ENCODE results near the gene ADARB2. TPM values are rescaled to one million over a fixed set of nuclear protein-coding genes. Genes with fewer than 3 reads are reported as not detected.
"Not testable (repeated sequence)": the region's sequence is repeated elsewhere in the genome, so short reads cannot be mapped to it uniquely, and the experiment has no call there.

Gene ADARB2
- total RNA-seq, 1 experiment from 2014 or later, result not detected

DNA sequence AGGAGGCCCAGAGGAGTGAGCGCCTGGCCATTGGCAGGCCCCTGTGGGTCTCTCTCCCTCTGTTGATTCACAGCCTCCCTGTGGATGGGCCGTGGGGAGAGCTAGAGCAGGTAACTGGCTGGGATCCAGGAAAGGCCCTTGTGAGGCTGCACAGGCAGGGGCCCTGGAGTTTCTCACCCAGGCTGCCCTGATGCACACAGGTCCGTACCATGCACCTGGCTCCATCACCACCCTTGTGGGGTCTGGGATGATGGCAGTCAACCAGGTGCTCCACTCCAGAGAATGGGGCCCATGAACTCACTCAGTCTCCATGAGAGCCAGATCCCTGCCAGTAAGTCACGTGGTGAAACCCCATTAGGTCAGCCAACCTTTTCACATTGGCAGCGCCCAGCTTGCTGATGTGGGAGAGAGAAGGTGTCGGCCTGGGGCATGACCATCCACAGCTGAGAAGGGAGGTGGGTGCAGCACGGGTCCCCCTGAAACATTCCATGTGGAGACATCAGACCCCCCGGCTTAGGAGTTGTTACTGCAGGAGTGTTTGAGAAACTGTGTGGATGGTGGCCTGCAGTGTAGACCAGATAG is 320.8 kb downstream of the ADARB2 start:
- peaks cover 9% of the 10 kb centered on the region for H3K4me1 Mint-ChIP-seq (ENCODE audit: low read depth, unreplicated experiment)
- no TSS peak for BruUV-seq (replicated peaks)
- H3K27me3 Mint-ChIP-seq (ENCODE audit: unreplicated experiment), result peaks cover 43% of the 10 kb centered on the region
- CTCF ChIA-PET, result no interaction called here
- H3K9me3 Mint-ChIP-seq (ENCODE audit: low read depth, unreplicated experiment), result peaks cover 4% of the 10 kb centered on the region
- intact Hi-C loops (cut with micrococcal nuclease; ENCODE audit: unreplicated experiment), result no loop called here
- no peak overlapping the region for H3K4me3 Mint-ChIP-seq (ENCODE audit: low read depth, unreplicated experiment)
- TF ChIP-seq, protein P1, sequence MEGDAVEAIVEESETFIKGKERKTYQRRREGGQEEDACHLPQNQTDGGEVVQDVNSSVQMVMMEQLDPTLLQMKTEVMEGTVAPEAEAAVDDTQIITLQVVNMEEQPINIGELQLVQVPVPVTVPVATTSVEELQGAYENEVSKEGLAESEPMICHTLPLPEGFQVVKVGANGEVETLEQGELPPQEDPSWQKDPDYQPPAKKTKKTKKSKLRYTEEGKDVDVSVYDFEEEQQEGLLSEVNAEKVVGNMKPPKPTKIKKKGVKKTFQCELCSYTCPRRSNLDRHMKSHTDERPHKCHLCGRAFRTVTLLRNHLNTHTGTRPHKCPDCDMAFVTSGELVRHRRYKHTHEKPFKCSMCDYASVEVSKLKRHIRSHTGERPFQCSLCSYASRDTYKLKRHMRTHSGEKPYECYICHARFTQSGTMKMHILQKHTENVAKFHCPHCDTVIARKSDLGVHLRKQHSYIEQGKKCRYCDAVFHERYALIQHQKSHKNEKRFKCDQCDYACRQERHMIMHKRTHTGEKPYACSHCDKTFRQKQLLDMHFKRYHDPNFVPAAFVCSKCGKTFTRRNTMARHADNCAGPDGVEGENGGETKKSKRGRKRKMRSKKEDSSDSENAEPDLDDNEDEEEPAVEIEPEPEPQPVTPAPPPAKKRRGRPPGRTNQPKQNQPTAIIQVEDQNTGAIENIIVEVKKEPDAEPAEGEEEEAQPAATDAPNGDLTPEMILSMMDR (IDR thresholded peaks at IDR 0.05; ENCODE audit: unreplicated experiment), result no peak
- no peaks in the 10 kb centered on the region for H3K36me3 Mint-ChIP-seq (ENCODE audit: insufficient read depth, unreplicated experiment)
- no peak overlapping the region for H3K27ac Mint-ChIP-seq (ENCODE audit: unreplicated experiment)
- DNase-seq, result no peak

DNA sequence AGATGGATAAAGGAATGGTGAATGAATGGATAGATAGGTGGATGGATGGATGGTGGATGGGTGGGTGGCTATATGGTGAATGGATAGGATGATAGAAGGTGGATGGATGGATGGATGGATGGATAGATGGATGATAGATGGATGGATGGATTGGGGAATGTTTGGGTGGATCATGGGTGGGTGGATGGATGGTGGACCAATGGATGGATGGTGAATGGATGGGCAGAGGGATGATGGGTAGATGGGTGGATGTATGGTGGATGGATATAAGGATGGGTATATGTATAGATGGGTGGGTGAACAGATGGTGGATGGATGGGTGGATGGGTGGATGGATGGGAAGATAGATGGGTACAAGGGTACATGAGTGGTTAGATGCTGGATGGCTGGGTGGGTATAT is 322.4 kb downstream of the ADARB2 start:
- CTCF ChIA-PET, result no interaction called here
- Mint-ChIP-seq H3K9me3 (ENCODE audit: low read depth, unreplicated experiment) (peaks cover 4% of the 10 kb centered on the region), H3K4me1 (ENCODE audit: low read depth, unreplicated experiment) (no peaks in the 10 kb centered on the region), H3K27me3 (ENCODE audit: unreplicated experiment) (peaks cover 27% of the 10 kb centered on the region), H3K27ac (ENCODE audit: unreplicated experiment) (no peak overlapping the region), H3K36me3 (ENCODE audit: insufficient read depth, unreplicated experiment) (no peaks in the 10 kb centered on the region), H3K4me3 (ENCODE audit: low read depth, unreplicated experiment) (no peak overlapping the region)
- intact Hi-C loops (cut with micrococcal nuclease; ENCODE audit: unreplicated experiment), result no loop called here
- TF ChIP-seq, protein P1 (IDR thresholded peaks at IDR 0.05; ENCODE audit: unreplicated experiment), result no peak
- DNase-seq, result no peak
- no TSS peak for BruUV-seq (replicated peaks)

GRCh38 chr10:1414346-1414745 is 323.0 kb downstream of the ADARB2 start:
- intact Hi-C loops (cut with micrococcal nuclease; ENCODE audit: unreplicated experiment); BruUV-seq (replicated peaks); H3K36me3 Mint-ChIP-seq (ENCODE audit: insufficient read depth, unreplicated experiment); DNase-seq; H3K4me1 Mint-ChIP-seq (ENCODE audit: low read depth, unreplicated experiment); CTCF ChIA-PET; H3K4me3 Mint-ChIP-seq (ENCODE audit: low read depth, unreplicated experiment); H3K9me3 Mint-ChIP-seq (ENCODE audit: low read depth, unreplicated experiment); H3K27ac Mint-ChIP-seq (ENCODE audit: unreplicated experiment): not testable (repeated sequence)
- H3K27me3 Mint-ChIP-seq (ENCODE audit: unreplicated experiment), result peaks cover 23% of the 10 kb centered on the region

DNA sequence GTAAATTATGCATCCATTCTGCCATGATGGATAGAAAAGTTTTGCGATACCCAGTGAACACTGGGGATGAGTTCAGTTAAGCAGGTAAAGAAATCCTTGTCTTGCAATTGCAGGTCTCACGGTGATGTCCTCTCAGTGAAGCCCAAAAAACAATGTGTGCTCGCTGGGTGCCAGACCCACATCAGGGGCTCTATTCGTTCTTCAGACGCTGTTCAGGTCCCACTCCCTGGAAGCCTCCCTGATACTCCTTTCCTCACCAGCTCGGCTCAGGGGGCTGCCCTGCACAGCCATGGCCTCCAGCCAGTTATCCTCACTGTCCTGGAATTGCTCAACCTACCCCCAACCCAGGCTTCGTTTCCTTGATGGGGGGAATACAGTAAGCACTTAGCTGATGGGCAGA is 323.5 kb downstream of the ADARB2 start:
- no TSS peak for BruUV-seq (replicated peaks)
- intact Hi-C loops (cut with micrococcal nuclease; ENCODE audit: unreplicated experiment), result no loop called here
- Mint-ChIP-seq H3K27ac (ENCODE audit: unreplicated experiment) (no peak overlapping the region), H3K4me3 (ENCODE audit: low read depth, unreplicated experiment) (no peak overlapping the region), H3K36me3 (ENCODE audit: insufficient read depth, unreplicated experiment) (peaks cover 5% of the 10 kb centered on the region), H3K27me3 (ENCODE audit: unreplicated experiment) (peaks cover 23% of the 10 kb centered on the region), H3K9me3 (ENCODE audit: low read depth, unreplicated experiment) (peaks cover 4% of the 10 kb centered on the region), H3K4me1 (ENCODE audit: low read depth, unreplicated experiment) (no peaks in the 10 kb centered on the region)
- CTCF ChIA-PET, result no interaction called here
- TF ChIP-seq, protein P1 (IDR thresholded peaks at IDR 0.05; ENCODE audit: unreplicated experiment), result no peak
- no peak for DNase-seq

DNA sequence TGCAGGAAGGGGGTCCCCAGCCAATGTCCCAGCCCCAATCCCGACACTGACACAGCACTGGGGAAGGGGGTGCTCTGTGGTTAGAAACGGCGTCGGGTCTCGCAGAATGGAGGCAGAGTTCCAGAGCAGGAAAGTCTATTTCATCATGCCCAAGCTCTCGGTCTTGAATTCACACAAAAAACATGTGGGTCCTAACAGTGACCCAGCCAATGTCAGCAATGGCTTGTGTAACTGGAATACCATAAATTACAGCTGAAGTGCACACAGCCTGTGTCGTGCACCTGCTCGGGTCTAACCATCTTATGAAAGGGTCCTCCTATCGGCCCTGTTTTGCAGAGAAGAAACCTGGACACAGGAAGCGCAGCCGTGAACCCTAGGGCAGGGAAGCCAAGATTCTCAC is 324.1 kb downstream of the ADARB2 start:
- TF ChIP-seq, protein P1 (IDR thresholded peaks at IDR 0.05; ENCODE audit: unreplicated experiment), result no peak
- Mint-ChIP-seq H3K27me3 (ENCODE audit: unreplicated experiment) (peaks cover 23% of the 10 kb centered on the region), H3K9me3 (ENCODE audit: low read depth, unreplicated experiment) (peaks cover 4% of the 10 kb centered on the region), H3K36me3 (ENCODE audit: insufficient read depth, unreplicated experiment) (peaks cover 5% of the 10 kb centered on the region), H3K4me1 (ENCODE audit: low read depth, unreplicated experiment) (no peaks in the 10 kb centered on the region), H3K4me3 (ENCODE audit: low read depth, unreplicated experiment) (no peak overlapping the region), H3K27ac (ENCODE audit: unreplicated experiment) (no peak overlapping the region)
- no TSS peak for BruUV-seq (replicated peaks)
- intact Hi-C loops (cut with micrococcal nuclease; ENCODE audit: unreplicated experiment), result no loop called here
- CTCF ChIA-PET, result no interaction called here
- DNase-seq, result no peak

Data from Calu3 (cell line).